Natural killer cell treated with Interleukin-12 subunit alpha and Interleukin-12 subunit beta and Interleukin-15 and Interleukin-18, amount 100 ng/mL, for 72 hours (primary cell): ENCODE results near the gene TMOD2. TPM values are rescaled to one million over a fixed set of nuclear protein-coding genes. Genes with fewer than 3 reads are reported as not detected.

ENCODE experiments used
- ATAC-seq, 2 donors: fragments of 150-1000 bp; cut with Tn5 transposase in 1 of 2; sonication (Bioruptor Pico), chemical (Tn5 transposase) in 1 of 2; 2 replicates each; pipeline ENCODE4 v1.10.0; 2021
- DNase-seq: peaks from one replicate; pipeline ENCODE4 v3.0.0; 2022; ENCODE audit warnings: low spot score
- H3K27ac Mint-ChIP-seq, 2 donors: 1 replicate in 1 of 2; 2 replicates in 1 of 2; pipeline ENCODE4 v1.8.0; 2022; ENCODE audit warnings: mixed read lengths in 2 of 2, mild to moderate bottlenecking in 1 of 2, moderate library complexity in 1 of 2
- H3K27me3 Mint-ChIP-seq, 2 donors: 1 replicate in 1 of 2; 2 replicates in 1 of 2; pipeline ENCODE4 v1.8.0; 2022; ENCODE audit warnings: mixed read lengths in 2 of 2
- H3K36me3 Mint-ChIP-seq: one replicate; pipeline ENCODE4 v1.8.0; 2022; ENCODE audit warnings: mixed read lengths
- H3K4me1 Mint-ChIP-seq, 2 donors: 1 replicate in 1 of 2; 2 replicates in 1 of 2; pipeline ENCODE4 v1.8.0; 2022; ENCODE audit warnings: low read depth in 2 of 2, mixed read lengths in 2 of 2, mild to moderate bottlenecking in 1 of 2
- H3K4me3 Mint-ChIP-seq: one replicate; pipeline ENCODE4 v1.8.0; 2022; ENCODE audit warnings: mixed read lengths
- H3K9me3 Mint-ChIP-seq: 2 replicates; pipeline ENCODE4 v1.8.0; 2022; ENCODE audit warnings: mixed read lengths
- total RNA-seq, 2 donors: library from RNA; stranded (reverse); gene quantifications; one replicate each; pipeline ENCODE4 v1.2.3, GENCODE V29; 2022

Gene TMOD2
- total RNA-seq, 2 donors from 2014 or later, result 2.6 to 7.2 TPM

DNA sequence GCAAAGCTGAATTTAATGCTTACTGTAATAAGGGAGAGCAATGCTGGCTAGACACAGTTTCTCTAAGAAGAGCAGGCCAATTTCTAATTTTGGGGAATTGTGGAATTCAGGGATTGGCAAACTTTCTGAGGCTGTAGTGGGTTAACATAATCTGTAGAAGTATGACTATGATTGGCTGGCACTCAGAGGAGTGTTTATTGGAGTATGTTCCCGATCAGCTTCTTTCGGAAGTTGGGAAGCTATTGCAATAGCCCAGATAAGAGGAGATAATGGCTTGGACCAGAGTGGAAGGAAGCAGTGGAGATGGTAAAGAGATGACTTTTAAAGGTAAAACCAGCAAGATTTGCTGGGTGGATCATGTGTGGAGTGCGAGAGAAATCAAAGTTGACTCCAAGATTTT, 97.4 kb downstream of the TMOD2 start:
- DNase-seq (no peak), ATAC-seq (no peak)
- H3K27me3 Mint-ChIP-seq, result no peaks in the 10 kb centered on the region
- H3K4me1 Mint-ChIP-seq, result peaks cover 53 to 67% of the 10 kb centered on the region in 2 donors
- H3K36me3 Mint-ChIP-seq, result no peaks in the 10 kb centered on the region
- H3K9me3 Mint-ChIP-seq, result no peaks in the 10 kb centered on the region
- H3K27ac Mint-ChIP-seq, result no peak overlapping the region
- H3K4me3 Mint-ChIP-seq, result no peak overlapping the region

DNA sequence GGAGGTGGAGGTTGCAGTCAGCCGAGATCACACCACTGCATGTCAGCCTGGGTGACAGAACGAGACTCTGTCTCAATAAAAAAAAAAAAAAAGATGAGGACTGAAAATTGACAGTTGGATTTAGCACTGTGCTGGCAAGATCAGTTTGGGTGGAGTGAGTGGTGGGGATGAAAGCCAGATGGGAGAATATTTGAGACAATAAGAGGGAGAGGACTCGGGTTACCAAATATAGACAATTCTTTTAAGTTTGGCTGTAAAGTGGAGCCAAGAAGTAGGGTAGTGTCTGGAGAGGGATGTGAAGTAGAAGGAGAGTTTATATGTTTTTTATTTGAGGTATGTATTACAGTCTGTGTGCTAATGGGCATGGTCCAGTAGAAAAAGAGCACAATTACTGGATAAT, 98.5 kb downstream of the TMOD2 start:
- H3K4me1 Mint-ChIP-seq, result peaks cover 52 to 66% of the 10 kb centered on the region in 2 donors
- no peak for DNase-seq
- no peak overlapping the region for H3K27ac Mint-ChIP-seq
- H3K4me3 Mint-ChIP-seq, result no peak overlapping the region
- no peaks in the 10 kb centered on the region for H3K36me3 Mint-ChIP-seq
- no peaks in the 10 kb centered on the region for H3K9me3 Mint-ChIP-seq
- no peak for ATAC-seq
- H3K27me3 Mint-ChIP-seq, result no peaks in the 10 kb centered on the region

- DNase-seq (no peak), ATAC-seq (no peak)
- Mint-ChIP-seq H3K36me3 (no peaks in the 10 kb centered on the region), H3K9me3 (no peaks in the 10 kb centered on the region), H3K27me3 (no peaks in the 10 kb centered on the region), H3K4me1 (peaks cover 43 to 56% of the 10 kb centered on the region in 2 donors), H3K4me3 (no peak overlapping the region), H3K27ac (no peak overlapping the region)
Measured at GRCh38 chr15:51853998-51854397, 102.6 kb downstream of the TMOD2 start.

GRCh38 chr15:51855612-51856011, 104.2 kb downstream of the TMOD2 start:
- H3K27ac Mint-ChIP-seq, result no peak overlapping the region
- no peak overlapping the region for H3K4me3 Mint-ChIP-seq
- H3K4me1 Mint-ChIP-seq, result peaks cover 39 to 54% of the 10 kb centered on the region in 2 donors
- ATAC-seq (no peak), DNase-seq (no peak)
- H3K9me3 Mint-ChIP-seq, result peaks cover 3% of the 10 kb centered on the region
- H3K27me3 Mint-ChIP-seq, result no peaks in the 10 kb centered on the region
- H3K36me3 Mint-ChIP-seq, result no peaks in the 10 kb centered on the region

DNA sequence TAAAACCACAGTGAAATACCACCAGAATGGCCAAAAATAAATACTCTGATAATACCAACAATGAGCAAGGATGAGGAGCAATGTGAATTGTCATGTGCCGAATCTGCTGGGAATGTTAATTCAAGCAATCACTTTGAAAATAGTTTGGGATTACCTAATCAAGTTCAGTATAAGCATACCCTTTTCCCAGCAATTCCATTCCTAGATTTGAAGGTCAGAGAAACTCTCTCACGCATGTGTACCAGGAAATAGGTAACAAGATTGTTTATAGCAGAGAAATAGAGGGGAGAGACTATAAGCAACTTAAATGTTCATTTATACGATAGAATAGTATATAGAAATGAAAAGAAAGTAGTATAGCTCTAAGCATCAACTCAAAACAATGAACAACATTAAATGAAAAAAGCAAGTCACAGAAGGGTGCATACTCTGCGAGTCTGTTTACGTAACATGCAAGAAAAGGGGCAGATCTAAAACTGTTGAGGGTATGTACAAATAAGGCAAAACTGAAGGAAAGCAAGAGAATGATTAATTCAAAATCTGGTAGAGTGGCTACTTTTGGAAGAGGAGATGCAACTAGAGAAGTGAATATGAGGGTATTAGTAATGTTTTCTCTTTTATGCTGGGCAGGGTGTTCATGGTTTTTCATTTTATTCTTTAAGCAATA, 105.5 kb downstream of the TMOD2 start:
- Mint-ChIP-seq H3K9me3 (peaks cover 3% of the 10 kb centered on the region), H3K4me1 (peaks cover 42 to 54% of the 10 kb centered on the region in 2 donors), H3K27me3 (no peaks in the 10 kb centered on the region), H3K36me3 (no peaks in the 10 kb centered on the region), H3K4me3 (no peak overlapping the region), H3K27ac (no peak overlapping the region)
- DNase-seq, result no peak
- ATAC-seq, result no peak

DNA sequence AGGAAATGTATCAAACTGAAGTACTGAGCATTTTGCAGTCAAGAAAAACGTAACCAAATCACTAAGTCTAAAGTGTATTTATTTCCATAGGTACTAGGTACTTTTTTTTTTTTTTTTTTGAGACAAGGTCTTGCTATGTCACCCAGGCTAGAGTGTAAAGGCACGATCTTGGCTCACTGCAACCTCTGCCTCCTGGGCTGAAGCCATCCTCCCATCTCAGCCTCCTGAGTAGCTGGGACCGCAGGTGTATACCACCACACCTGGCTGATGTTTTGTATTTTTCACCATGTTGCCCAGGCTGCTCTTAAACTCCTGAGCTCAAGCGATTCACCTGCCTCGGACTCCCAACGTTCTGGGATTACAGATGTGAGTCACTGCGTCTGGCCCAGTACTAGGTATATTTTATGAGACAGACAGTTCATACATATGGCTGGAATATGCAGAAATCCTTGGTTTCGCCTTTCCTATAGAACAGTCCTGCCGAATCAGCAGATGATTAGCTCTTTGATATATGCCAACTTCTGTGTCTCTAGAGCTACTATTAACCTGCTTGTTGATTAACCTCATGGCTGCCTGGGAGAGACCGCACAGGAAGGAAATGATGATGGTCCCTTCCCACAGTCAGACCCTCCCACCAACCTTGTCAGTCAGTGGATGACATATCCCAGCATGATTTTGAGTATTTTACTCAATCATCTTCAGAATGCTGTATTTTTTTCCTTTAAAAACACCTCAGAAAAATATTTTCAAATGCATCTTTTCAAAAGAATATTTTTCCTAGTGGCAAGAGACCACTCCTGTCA, 110.4 kb downstream of the TMOD2 start:
- peak overlapping the region; percentile 41 for H3K4me3 Mint-ChIP-seq
- no peak for DNase-seq
- peak; percentile 78 to 82 for ATAC-seq
- no peaks in the 10 kb centered on the region for H3K27me3 Mint-ChIP-seq
- no peak overlapping the region for H3K27ac Mint-ChIP-seq
- peaks cover 45 to 48% of the 10 kb centered on the region in 2 donors for H3K4me1 Mint-ChIP-seq
- peaks cover 15% of the 10 kb centered on the region for H3K36me3 Mint-ChIP-seq
- H3K9me3 Mint-ChIP-seq, result peaks cover 3% of the 10 kb centered on the region

GRCh38 chr15:51863131-51863530, 111.7 kb downstream of the TMOD2 start:
- no peaks in the 10 kb centered on the region for H3K27me3 Mint-ChIP-seq
- DNase-seq, result no peak
- peak overlapping the region in 1 of 2 donors; percentile 14 for H3K27ac Mint-ChIP-seq
- H3K4me3 Mint-ChIP-seq, result no peak overlapping the region
- H3K36me3 Mint-ChIP-seq, result peaks cover 15% of the 10 kb centered on the region
- H3K4me1 Mint-ChIP-seq, result peaks cover 42 to 46% of the 10 kb centered on the region in 2 donors
- ATAC-seq, result no peak
- peaks cover 3% of the 10 kb centered on the region for H3K9me3 Mint-ChIP-seq

GRCh38 chr15:51864408-51865056, 113.1 kb downstream of the TMOD2 start:
- H3K9me3 Mint-ChIP-seq, result peaks cover 3% of the 10 kb centered on the region
- H3K27ac Mint-ChIP-seq, result peak overlapping the region in 1 of 2 donors; percentile 13
- no peaks in the 10 kb centered on the region for H3K27me3 Mint-ChIP-seq
- DNase-seq, result no peak
- peaks cover 19% of the 10 kb centered on the region for H3K36me3 Mint-ChIP-seq
- ATAC-seq, result no peak
- H3K4me1 Mint-ChIP-seq, result peaks cover 42% of the 10 kb centered on the region in 2 donors
- H3K4me3 Mint-ChIP-seq, result no peak overlapping the region

DNA sequence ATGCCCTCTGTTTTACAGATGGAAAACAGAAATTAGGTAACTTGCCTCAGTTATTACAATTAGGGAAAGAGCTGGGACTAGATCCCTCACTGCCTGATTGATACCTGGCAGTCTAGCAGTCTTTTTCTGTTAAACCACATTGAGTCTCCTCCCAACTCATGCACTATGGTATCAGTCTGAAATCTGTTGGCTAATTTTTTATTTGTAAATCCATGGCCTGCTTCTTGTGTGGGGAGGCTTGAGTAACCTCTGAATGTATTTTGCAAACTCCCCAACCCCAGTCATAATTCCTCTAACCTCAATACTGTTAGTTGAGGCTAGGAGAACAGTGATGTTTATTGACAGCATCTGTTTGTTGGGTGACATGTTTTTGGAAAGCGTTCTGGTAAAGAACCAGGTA, 113.9 kb downstream of the TMOD2 start:
- DNase-seq (no peak), ATAC-seq (no peak)
- Mint-ChIP-seq H3K4me1 (peaks cover 35 to 36% of the 10 kb centered on the region in 2 donors), H3K4me3 (no peak overlapping the region), H3K27ac (no peak overlapping the region), H3K36me3 (peaks cover 19% of the 10 kb centered on the region), H3K27me3 (no peaks in the 10 kb centered on the region), H3K9me3 (no peaks in the 10 kb centered on the region)

Other genes with a start within 250 kb of the TMOD2 start
- 1 to 10 TPM; 7.8 to 9.2 TPM for gene DMXL2, start 128.8 kb upstream of the TMOD2 start, total RNA-seq
- gene SCG3, start 70.1 kb upstream of the TMOD2 start, total RNA-seq, result not detected
- gene LYSMD2, start 13.9 kb upstream of the TMOD2 start, total RNA-seq, result 10 to 100 TPM; 13.4 to 27.3 TPM
- gene TMOD3, start 78.1 kb downstream of the TMOD2 start, total RNA-seq, result 10 to 100 TPM; 55.4 to 63.5 TPM
- gene LEO1, start 220.2 kb downstream of the TMOD2 start, total RNA-seq, result 10 to 100 TPM; 29.6 to 31.6 TPM